Measurements from ENCODE around the gene SDHAF1. TPM values are rescaled to one million over a fixed set of nuclear protein-coding genes. Genes with fewer than 3 reads are reported as not detected.

SDHAF1 gene
- total RNA-seq, 1 donor from 2014 or later: 14.2 TPM

- ATAC-seq: peak; percentile 86
- Histone ChIP-seq H3K9me3 (no peaks in the 10 kb centered on the region), H3K27me3 (no peaks in the 10 kb centered on the region), H3K4me3 (no peak overlapping the region), H3K27ac (peak overlapping the region; percentile 1), H3K36me3 (no peaks in the 10 kb centered on the region), H3K4me1 (no peaks in the 10 kb centered on the region)
- intact Hi-C loops (cut with DNase I): no loop called here
- DNase-seq: no peak
- no peak for TF ChIP-seq CTCF (IDR thresholded peaks at IDR 0.05)
Observed at GRCh38 chr19:36041831-36042230, 46.8 kb downstream of the SDHAF1 start.

- intact Hi-C loops (cut with DNase I): no loop called here
- Histone ChIP-seq H3K4me1 (no peaks in the 10 kb centered on the region), H3K27me3 (no peaks in the 10 kb centered on the region), H3K27ac (no peak overlapping the region), H3K4me3 (no peak overlapping the region), H3K9me3 (no peaks in the 10 kb centered on the region), H3K36me3 (no peaks in the 10 kb centered on the region)
- TF ChIP-seq CTCF (IDR thresholded peaks at IDR 0.05): no peak
- ATAC-seq: no peak
- DNase-seq: no peak
Observed at GRCh38 chr19:36043952-36044351, 49.0 kb downstream of the SDHAF1 start.

Other genes starting within 250 kb of the SDHAF1 start
- gene U2AF1L4, start 249.8 kb upstream of the SDHAF1 start, total RNA-seq: 26.3 TPM
- 51.0 TPM for gene PSENEN, start 249.5 kb upstream of the SDHAF1 start, total RNA-seq
- 11.3 TPM for gene LIN37, start 246.6 kb upstream of the SDHAF1 start, total RNA-seq
- 41.3 TPM for gene HSPB6, start 238.2 kb upstream of the SDHAF1 start, total RNA-seq
- 18.2 TPM for gene PROSER3, start 237.0 kb upstream of the SDHAF1 start, total RNA-seq
- gene ARHGAP33, start 219.6 kb upstream of the SDHAF1 start, total RNA-seq: 6.8 TPM
- gene PRODH2, start 182.3 kb upstream of the SDHAF1 start, total RNA-seq: not detected
- gene NPHS1, start 142.7 kb upstream of the SDHAF1 start, total RNA-seq: not detected
- gene KIRREL2, start 138.3 kb upstream of the SDHAF1 start, total RNA-seq: not detected
- gene APLP1, start 126.6 kb upstream of the SDHAF1 start, total RNA-seq: 7.0 TPM
- gene NFKBID, start 94.6 kb upstream of the SDHAF1 start, total RNA-seq: 19.5 TPM
- 44.0 TPM for gene HCST, start 92.7 kb upstream of the SDHAF1 start, total RNA-seq
- gene TYROBP, start 86.9 kb upstream of the SDHAF1 start, total RNA-seq: 367 TPM
- 10.5 TPM for gene LRFN3, start 58.8 kb upstream of the SDHAF1 start, total RNA-seq
- gene SYNE4, start 13.6 kb downstream of the SDHAF1 start, total RNA-seq: 8.1 TPM
- 18.7 TPM for gene ALKBH6, start 19.0 kb downstream of the SDHAF1 start, total RNA-seq
- 10.5 TPM for gene CLIP3, start 37.7 kb downstream of the SDHAF1 start, total RNA-seq
- gene THAP8, start 59.1 kb downstream of the SDHAF1 start, total RNA-seq: 5.2 TPM
- 0.93 TPM for gene WDR62, start 59.7 kb downstream of the SDHAF1 start, total RNA-seq
- not detected for gene OVOL3, start 116.0 kb downstream of the SDHAF1 start, total RNA-seq
- 37.6 TPM for gene POLR2I, start 119.7 kb downstream of the SDHAF1 start, total RNA-seq
- gene TBCB, start 120.3 kb downstream of the SDHAF1 start, total RNA-seq: 82.2 TPM
- gene CAPNS1, start 144.9 kb downstream of the SDHAF1 start, total RNA-seq: 582 TPM
- gene COX7A1, start 157.3 kb downstream of the SDHAF1 start, total RNA-seq: 79.4 TPM
- 6.4 TPM for gene ZNF565, start 219.5 kb downstream of the SDHAF1 start, total RNA-seq
- gene ZNF146, start 219.9 kb downstream of the SDHAF1 start, total RNA-seq: 41.2 TPM